Spleen (tissue), 11 donors: ENCODE measurements around the gene TEX11. TPM values are rescaled to one million over a fixed set of nuclear protein-coding genes. Genes with fewer than 3 reads are reported as not detected.

Source experiments
- DNase-seq: peaks from one replicate; pipeline ENCODE4 v3.0.0-alpha.2; 2020
- H3K27ac ChIP-seq, 8 donors: fragments of 200-600 bp; sonication (generic) in 7 of 8; 1 replicate in 4 of 8; 2 replicates in 4 of 8; pipeline versions ENCODE4 v1.5.0 to v1.8.0; 2016 to 2021; ENCODE audit warnings: inconsistent platforms in 4 of 8, mild to moderate bottlenecking in 4 of 8, moderate library complexity in 1 of 8
- H3K27me3 ChIP-seq, 7 donors: fragments of 200-600 bp; sonication (generic) in 6 of 7; replicated peaks in 1 of 7; 1 replicate in 4 of 7; 2 replicates in 3 of 7; pipeline versions ENCODE4 v1.5.0 to v1.8.0; 2016 to 2021; ENCODE audit warnings: inconsistent platforms in 3 of 7, mild to moderate bottlenecking in 1 of 7
- H3K36me3 ChIP-seq, 6 donors: fragments of 200-600 bp; sonication (generic) in 5 of 6; 1 replicate in 4 of 6; 2 replicates in 2 of 6; pipeline versions ENCODE4 v1.5.0 to v1.8.0; 2016 to 2021; ENCODE audit warnings: inconsistent platforms in 2 of 6
- H3K4me1 ChIP-seq, 6 donors: fragments of 200-600 bp; sonication (generic) in 5 of 6; 1 replicate in 3 of 6; 2 replicates in 3 of 6; pipeline versions ENCODE4 v1.5.0 to v1.8.0; 2016 to 2021; ENCODE audit warnings: inconsistent platforms in 3 of 6
- H3K4me3 ChIP-seq, 8 donors: fragments of 200-600 bp; sonication (generic) in 7 of 8; 1 replicate in 4 of 8; 2 replicates in 4 of 8; pipeline versions ENCODE4 v1.5.0 to v1.8.0; 2016 to 2021; ENCODE audit warnings: inconsistent platforms in 4 of 8, mild to moderate bottlenecking in 4 of 8, moderate library complexity in 2 of 8
- H3K9me3 ChIP-seq, 8 donors: fragments of 200-600 bp; sonication (generic) in 7 of 8; 1 replicate in 4 of 8; 2 replicates in 4 of 8; pipeline versions ENCODE4 v1.5.0 to v1.8.0; 2016 to 2021; ENCODE audit warnings: inconsistent platforms in 4 of 8
- CTCF ChIP-seq, 11 experiments: fragments of 200-600 bp in 7 of 11; fragments of 450-650 bp in 4 of 11; sonication (generic) in 4 of 11; IDR thresholded peaks in 8 of 11; conservative IDR thresholded peaks in 3 of 11; 1 replicate in 7 of 11; 2 replicates in 4 of 11; pipeline versions ENCODE4 v1.4.0 to v1.8.0; 2016 to 2021; ENCODE audit warnings: antibody characterized with exemption in 11 of 11, inconsistent platforms in 4 of 11, mild to moderate bottlenecking in 1 of 11
- POLR2A ChIP-seq, 3 donors: fragments of 450-650 bp; IDR thresholded peaks; one replicate each; pipeline ENCODE4 v1.5.1; 2017; ENCODE audit warnings: antibody characterized with exemption in 3 of 3, mild to moderate bottlenecking in 1 of 3
- POLR2AphosphoS5 ChIP-seq, 3 donors: sonication (generic); formaldehyde crosslinking; IDR thresholded peaks; one replicate each; pipeline ENCODE4 v1.5.1; 2017; ENCODE audit warnings: antibody characterized with exemption in 3 of 3
- WGBS, 5 donors: extraction: QIAGEN DNeasy Blood & Tissue Kit in 3 of 5; methylation state at CpG; one replicate each; pipeline versions ENCODE4 v1.1.5 to v1.1.7; 2013 to 2018; 5-methylcytosine and 5-hydroxymethylcytosine counted together
- intact Hi-C: fragments of 100-400 bp; cut with DNase I; formaldehyde crosslinking; loops from one replicate; pipeline ENCODE4 v1.15.0; 2023; ENCODE audit warnings: low total_unique reads
- polyA plus RNA-seq, 3 donors: library from polyadenylated mRNA; stranded (reverse); fragments of 200-250 nt; gene quantifications; one replicate each; pipeline ENCODE4 v1.2.1, GENCODE V29; 2013
- total RNA-seq, 7 donors: library from RNA; depleted of rRNA in 3 of 7; stranded (reverse); fragments of >200 nt in 3 of 7; fragmentation: NEBNext Ultra II Directional in 4 of 7; extraction: Animal tissue kit (Norgen Biotek cat#: 25700) in 4 of 7; gene quantifications; one replicate each; pipeline versions ENCODE4 v1.1.0 to v1.2.1, GENCODE V29; 2016 to 2021
- donor health status: healthy with polysubstance abuse.
- donor health status: DM: no; HTN: no; CAD: no; lungs with moderate emphysema.
- donor health status: DM: no; HTN: no; CAD: no.
- donor health status: Bipolar disorder and iron deficiency.
- donor health status: healthy.
- donor health status: DM: no; HTN: no; CAD: no.
- donor health status: DM: yes; HTN: yes; CAD: no.

Gene TEX11
- total and polyA plus RNA-seq, 10 donors: 0.06 to 1.9 (median 0.81) TPM

GRCh38 chrX:70554523-70554922 is 354.0 kb downstream of the TEX11 start:
- no peak for DNase-seq
- Histone ChIP-seq H3K27ac (no peak overlapping the region), H3K9me3 (peaks cover 0 to 14% (median 0%) of the 10 kb centered on the region in 8 donors), H3K27me3 (no peaks in the 10 kb centered on the region), H3K4me1 (no peaks in the 10 kb centered on the region), H3K36me3 (no peaks in the 10 kb centered on the region), H3K4me3 (no peak overlapping the region)
- no peak for TF ChIP-seq CTCF (IDR thresholded peaks at IDR 0.05 in 8 of 11, conservative IDR thresholded peaks at IDR 0.05 in 3 of 11)
- TF ChIP-seq POLR2A (IDR thresholded peaks at IDR 0.05): no peak
- no peak for TF ChIP-seq POLR2AphosphoS5 (IDR thresholded peaks at IDR 0.05)
- intact Hi-C loops: no loop called here
- 41 to 67% (median 47%) methylated on average over 2 of the region's 2 CpGs for WGBS, 5 donors

- Histone ChIP-seq H3K36me3 (no peaks in the 10 kb centered on the region), H3K4me3 (no peak overlapping the region), H3K9me3 (peaks cover 0 to 9% (median 0%) of the 10 kb centered on the region in 8 donors), H3K4me1 (no peaks in the 10 kb centered on the region), H3K27ac (no peak overlapping the region), H3K27me3 (no peaks in the 10 kb centered on the region)
- intact Hi-C loops: no loop called here
- no peak for DNase-seq
- TF ChIP-seq POLR2AphosphoS5 (IDR thresholded peaks at IDR 0.05): no peak
- no peak for TF ChIP-seq POLR2A (IDR thresholded peaks at IDR 0.05)
- TF ChIP-seq CTCF (IDR thresholded peaks at IDR 0.05 in 8 of 11, conservative IDR thresholded peaks at IDR 0.05 in 3 of 11): no peak
- 1 to 25% (median 6%) methylated on average over 2 of the region's 2 CpGs for WGBS, 5 donors
Observed at GRCh38 chrX:70554081-70554480, 354.4 kb downstream of the TEX11 start.

GRCh38 chrX:70553516-70553915 is 355.0 kb downstream of the TEX11 start:
- WGBS, 5 donors: 56 to 100% (median 89%) methylated on average over 1 of the region's 1 CpG
- no peaks in the 10 kb centered on the region for H3K36me3 ChIP-seq
- DNase-seq: no peak
- H3K9me3 ChIP-seq: peaks cover 0 to 4% (median 0%) of the 10 kb centered on the region in 8 donors
- H3K4me1 ChIP-seq: no peaks in the 10 kb centered on the region
- no peak for TF ChIP-seq POLR2AphosphoS5 (IDR thresholded peaks at IDR 0.05)
- no peak for TF ChIP-seq POLR2A (IDR thresholded peaks at IDR 0.05)
- TF ChIP-seq CTCF (IDR thresholded peaks at IDR 0.05 in 8 of 11, conservative IDR thresholded peaks at IDR 0.05 in 3 of 11): no peak
- no peaks in the 10 kb centered on the region for H3K27me3 ChIP-seq
- no peak overlapping the region for H3K27ac ChIP-seq
- intact Hi-C loops: no loop called here
- H3K4me3 ChIP-seq: no peak overlapping the region

- H3K27ac ChIP-seq: no peak overlapping the region
- no peaks in the 10 kb centered on the region for H3K27me3 ChIP-seq
- no peaks in the 10 kb centered on the region for H3K36me3 ChIP-seq
- H3K9me3 ChIP-seq: no peaks in the 10 kb centered on the region
- no peak for DNase-seq
- intact Hi-C loops: no loop called here
- 23 to 45% (median 42%) methylated on average over 5 to 7 of the region's 7 CpGs for WGBS, 5 donors
- TF ChIP-seq POLR2AphosphoS5 (IDR thresholded peaks at IDR 0.05) (no peak), CTCF (IDR thresholded peaks at IDR 0.05 in 8 of 11, conservative IDR thresholded peaks at IDR 0.05 in 3 of 11) (no peak), POLR2A (IDR thresholded peaks at IDR 0.05) (no peak)
- no peaks in the 10 kb centered on the region for H3K4me1 ChIP-seq
- no peak overlapping the region for H3K4me3 ChIP-seq
Observed at GRCh38 chrX:70552130-70552704, 356.3 kb downstream of the TEX11 start.
